BJ (cell line): ENCODE data around the gene LLGL2. TPM values are rescaled to one million over a fixed set of nuclear protein-coding genes. Genes with fewer than 3 reads are reported as not detected.
"Not testable (repeated sequence)": the region's sequence is repeated elsewhere in the genome, so short reads cannot be mapped to it uniquely, and the experiment has no call there.

Experiments
- CTCF ChIA-PET: fragments of 350-600 bp; formaldehyde crosslinking; extraction: SDS; loops from one replicate; lab custom pipeline; 2021; ENCODE audit warnings: antibody characterized with exemption, inconsistent platforms; lab: Yijun Ruan, JAX
- POLR2A ChIA-PET: fragments of 300-600 bp; sonication (Branson Sonifier 250); formaldehyde crosslinking; extraction: SDS; loops from one replicate; lab custom pipeline; 2021; ENCODE audit warnings: antibody characterized with exemption; lab: Charles Lee
- DNase-seq: peaks from one replicate; pipeline ENCODE4 v3.0.0-alpha.2; 2011; ENCODE audit warnings: low read depth
- H3K27me3 ChIP-seq: 2 replicates; pipeline ENCODE4 v1.6.0; 2011; ENCODE audit warnings: low read length; ENCODE audit not compliant: control insufficient read depth, insufficient read depth
- H3K36me3 ChIP-seq: 2 replicates; pipeline ENCODE4 v1.5.1; 2011; ENCODE audit warnings: low read length; ENCODE audit not compliant: control insufficient read depth, insufficient read depth
- H3K4me3 ChIP-seq: 2 replicates; pipeline ENCODE4 v1.5.1; 2011; ENCODE audit warnings: low read depth, mild to moderate bottlenecking, control low read depth, low read length
- CTCF ChIP-seq: IDR thresholded peaks from 2 replicates; pipeline ENCODE4 v1.5.1; 2011; ENCODE audit warnings: low read depth, mild to moderate bottlenecking, control low read depth, inconsistent platforms, low read length, moderate library complexity; ENCODE audit not compliant: insufficient read depth
- polyA plus RNA-seq: library from polyadenylated mRNA; depleted of rRNA; stranded (reverse); fragments of >200 nt; gene quantifications from 2 replicates; pipeline ENCODE4 v1.2.3, GENCODE V29; 2011

The LLGL2 gene
- polyA plus RNA-seq, 1 experiment, result 1.6 TPM

GRCh38 chr17:75592348-75593020 lies 67.0 kb downstream of the LLGL2 start:
- ChIA-PET POLR2A (no interaction called here), CTCF (interaction anchor here (0.9 to 2.0 kb wide), 3 partner anchors 27 to 83 kb away, joined by 3 to 8 read pairs (median 4); partner anchors contain the start of gene SMIM5)
- peaks cover 11% of the 10 kb centered on the region for H3K27me3 ChIP-seq
- no peaks in the 10 kb centered on the region for H3K36me3 ChIP-seq
- TF ChIP-seq CTCF, result no peak
- DNase-seq, result no peak
- H3K4me3 ChIP-seq, result no peak overlapping the region

GRCh38 chr17:75593430-75593829 lies 67.9 kb downstream of the LLGL2 start:
- CTCF ChIA-PET, result interaction anchor here (0.6 to 2.0 kb wide), 4 partner anchors 9 to 39 kb away, joined by 3 to 8 read pairs (median 3); partner anchors contain the start of gene SMIM5
- POLR2A ChIA-PET, DNase-seq, H3K4me3 ChIP-seq, H3K27me3 ChIP-seq, H3K36me3 ChIP-seq: not testable (repeated sequence)

GRCh38 chr17:75594499-75595283 lies 69.2 kb downstream of the LLGL2 start:
- TF ChIP-seq CTCF, result no peak
- no peaks in the 10 kb centered on the region for H3K36me3 ChIP-seq
- no peak overlapping the region for H3K4me3 ChIP-seq
- ChIA-PET CTCF (interaction anchor here (1.4 to 2.0 kb wide), 2 partner anchors 60 to 155 kb away, joined by 3 to 4 read pairs; no protein-coding TSS in a partner anchor), POLR2A (no interaction called here)
- DNase-seq, result no peak
- 0 out of 2 replicates have a peak, but pooled peaks cover 1% of the 10 kb centered on the region for H3K27me3 ChIP-seq

GRCh38 chr17:75595284-75595919 lies 69.9 kb downstream of the LLGL2 start:
- Histone ChIP-seq H3K27me3 (0 out of 2 replicates have a peak, but pooled peaks cover 1% of the 10 kb centered on the region), H3K4me3 (no peak overlapping the region), H3K36me3 (no peaks in the 10 kb centered on the region)
- DNase-seq, result no peak
- TF ChIP-seq CTCF, result no peak
- CTCF ChIA-PET, result interaction anchor here (1.4 to 2.0 kb wide), 2 partner anchors 59 to 154 kb away, joined by 3 to 4 read pairs; no protein-coding TSS in a partner anchor
- POLR2A ChIA-PET, result no interaction called here

GRCh38 chr17:75595920-75596313 lies 70.4 kb downstream of the LLGL2 start:
- H3K27me3 ChIP-seq, result 0 out of 2 replicates have a peak, but pooled peaks cover 1% of the 10 kb centered on the region
- TF ChIP-seq CTCF, result no peak
- CTCF ChIA-PET, result interaction anchor here (1.4 to 2.0 kb wide), 2 partner anchors 58 to 154 kb away, joined by 3 to 4 read pairs; no protein-coding TSS in a partner anchor
- H3K36me3 ChIP-seq, result no peaks in the 10 kb centered on the region
- no peak overlapping the region for H3K4me3 ChIP-seq
- POLR2A ChIA-PET, result no interaction called here
- no peak for DNase-seq
